SK-N-SH (cell line): Measurements from ENCODE around the gene U2SURP. TPM values are rescaled to one million over a fixed set of nuclear protein-coding genes. Genes with fewer than 3 reads are reported as not detected.

Experiments used
- CTCF ChIA-PET: fragments of 300-600, 350-600 bp; formaldehyde crosslinking; extraction: SDS; loops from one replicate; lab custom pipeline; 2021; lab: Yijun Ruan, JAX
- POLR2A ChIA-PET: fragments of 350-600 bp; sonication (Branson Sonifier 250); formaldehyde crosslinking; extraction: SDS; loops from one replicate; lab custom pipeline; 2020; ENCODE audit warnings: antibody characterized with exemption, inconsistent platforms; lab: Yijun Ruan, JAX
- DNase-seq: peaks from one replicate; pipeline ENCODE4 v3.0.0; 2012
- H2AFZ ChIP-seq: fragments of 200-600 bp; sonication (generic); 2 replicates; pipeline ENCODE4 v1.8.1; 2016; ENCODE audit warnings: antibody characterized with exemption, mild to moderate bottlenecking, low read depth
- H3F3A ChIP-seq: fragments of 200-600 bp; sonication (generic); replicated peaks from 2 replicates; pipeline ENCODE3; 2016; ENCODE audit warnings: antibody characterized with exemption, mild to moderate bottlenecking; ENCODE audit not compliant: insufficient read depth
- H3K27ac ChIP-seq, 2 experiments: fragments of 200-500 bp in 1 of 2; fragments of 200-600 bp in 1 of 2; sonication (Bioruptor generic) in 1 of 2; sonication (generic), shearing (Covaris generic) in 1 of 2; 2 replicates each; pipeline versions ENCODE4 v1.5.1 to v1.6.1; 2014 to 2016; ENCODE audit warnings: low read depth in 2 of 2, inconsistent platforms in 1 of 2, low read length in 1 of 2, mild to moderate bottlenecking in 1 of 2, mixed read lengths in 1 of 2
- H3K27me3 ChIP-seq: fragments of 200-600 bp; sonication (generic), shearing (Covaris generic); 2 replicates; pipeline ENCODE4 v1.6.1; 2016; ENCODE audit warnings: mixed run types; ENCODE audit not compliant: insufficient read depth
- H3K36me3 ChIP-seq, 2 experiments: fragments of 200-500 bp in 1 of 2; fragments of 200-600 bp in 1 of 2; sonication (Bioruptor generic) in 1 of 2; sonication (generic) in 1 of 2; replicated peaks in 1 of 2; 2 replicates each; pipeline versions ENCODE3 to v1.5.1; 2014 to 2016; ENCODE audit warnings: low read length in 1 of 2, mild to moderate bottlenecking in 1 of 2; ENCODE audit not compliant: insufficient read depth in 2 of 2, control insufficient read depth in 1 of 2
- H3K4me1 ChIP-seq, 2 experiments: fragments of 200-500 bp in 1 of 2; fragments of 200-600 bp in 1 of 2; sonication (Bioruptor generic) in 1 of 2; sonication (generic), shearing (Covaris generic) in 1 of 2; 2 replicates each; pipeline versions ENCODE4 v1.5.1 to v1.6.1; 2014 to 2016; ENCODE audit warnings: low read depth in 1 of 2, low read length in 1 of 2, mixed run types in 1 of 2; ENCODE audit not compliant: insufficient read depth in 2 of 2, control insufficient read depth in 1 of 2
- H3K4me2 ChIP-seq: fragments of 200-600 bp; sonication (generic), shearing (Covaris generic); 2 replicates; pipeline ENCODE4 v1.6.1; 2017; ENCODE audit warnings: mixed run types
- H3K4me3 ChIP-seq, 2 experiments: fragments of 200-500 bp in 1 of 2; fragments of 200-600 bp in 1 of 2; sonication (Bioruptor generic) in 1 of 2; sonication (generic), shearing (Covaris generic) in 1 of 2; 2 replicates each; pipeline versions ENCODE4 v1.5.1 to v1.8.1; 2014 to 2016; ENCODE audit warnings: low read depth in 2 of 2, inconsistent platforms in 1 of 2, low read length in 1 of 2, mild to moderate bottlenecking in 1 of 2, mixed read lengths in 1 of 2, moderate library complexity in 1 of 2
- H3K79me2 ChIP-seq: fragments of 200-600 bp; sonication (generic); 2 replicates; pipeline ENCODE4 v1.8.1; 2017; ENCODE audit warnings: mild to moderate bottlenecking; ENCODE audit not compliant: insufficient read depth
- H3K9ac ChIP-seq: fragments of 200-600 bp; sonication (generic); 2 replicates; pipeline ENCODE4 v1.6.1; 2017; ENCODE audit warnings: mixed run types
- H3K9me2 ChIP-seq: fragments of 200-600 bp; sonication (generic); 2 replicates; pipeline ENCODE4 v1.6.1; 2017; ENCODE audit warnings: mixed run types
- H3K9me3 ChIP-seq: fragments of 200-600 bp; sonication (generic); 2 replicates; pipeline ENCODE4 v1.6.1; 2017; ENCODE audit warnings: mixed run types, mild to moderate bottlenecking, moderate library complexity
- H4K20me1 ChIP-seq: fragments of 200-600 bp; sonication (generic); 2 replicates; pipeline ENCODE4 v1.6.1; 2017; ENCODE audit warnings: mild to moderate bottlenecking, mixed run types; ENCODE audit not compliant: insufficient read depth
- CHD2 ChIP-seq: fragments of 150-350 bp; IDR thresholded peaks from 2 replicates; pipeline ENCODE4 v1.6.1; 2018; ENCODE audit warnings: low read length; ENCODE audit not compliant: partially characterized antibody
- EP300 ChIP-seq, 2 experiments: IDR thresholded peaks; 2 replicates each; pipeline versions ENCODE4 v1.4.0 to v1.6.1; 2012; ENCODE audit warnings: borderline replicate concordance in 1 of 2, low read depth in 1 of 2, low read length in 1 of 2
- EZH2phosphoT487 ChIP-seq: fragments of 200-600 bp; sonication (generic); IDR thresholded peaks from 2 replicates; pipeline ENCODE4 v1.6.1; 2017; ENCODE audit warnings: low read depth, mixed run types, mild to moderate bottlenecking, antibody characterized with exemption, moderate library complexity, borderline replicate concordance
- JUND ChIP-seq: IDR thresholded peaks from 2 replicates; pipeline ENCODE4 v1.4.0; 2012
- MXI1 ChIP-seq: IDR thresholded peaks from 2 replicates; pipeline ENCODE4 v1.6.1; 2012; ENCODE audit warnings: mild to moderate bottlenecking, low read depth, low read length, improper control_type of control experiment
- NFIC ChIP-seq: IDR thresholded peaks from 2 replicates; pipeline ENCODE4 v1.4.0; 2012; ENCODE audit warnings: borderline replicate concordance
- RAD21 ChIP-seq: IDR thresholded peaks from 2 replicates; pipeline ENCODE4 v1.6.1; 2012; ENCODE audit warnings: mild to moderate bottlenecking, low read length
- RCOR1 ChIP-seq: fragments of 150-350 bp; IDR thresholded peaks from 2 replicates; pipeline ENCODE4 v1.6.1; 2017; ENCODE audit warnings: antibody characterized with exemption, low read length
- RXRA ChIP-seq: IDR thresholded peaks from 2 replicates; pipeline ENCODE4 v1.4.0; 2012; ENCODE audit warnings: low read depth, mild to moderate bottlenecking, borderline replicate concordance
- SMC3 ChIP-seq: IDR thresholded peaks from 2 replicates; pipeline ENCODE4 v1.6.1; 2012; ENCODE audit warnings: low read depth, low read length, improper control_type of control experiment
- USF2 ChIP-seq: fragments of 150-350 bp; IDR thresholded peaks from 2 replicates; pipeline ENCODE4 v1.6.1; 2017; ENCODE audit warnings: antibody characterized with exemption, low read length, low read depth, borderline replicate concordance
- WGBS: methylation state at CpG from one replicate; pipeline ENCODE4 v1.1.6; 2017; ENCODE audit warnings: low lambda C conversion rate; 5-methylcytosine and 5-hydroxymethylcytosine counted together
- polyA plus RNA-seq, 3 experiments: library from polyadenylated mRNA; depleted of rRNA; stranded (reverse); fragments of >200 nt; gene quantifications; 2 replicates each; pipeline ENCODE4 v1.2.3, GENCODE V29; 2012
- TF ChIP-seq, protein P1 (sequence below): fragments of 150-350 bp; IDR thresholded peaks from 2 replicates; pipeline ENCODE4 v1.6.1; 2016; ENCODE audit warnings: mild to moderate bottlenecking, low read depth, low read length
- TF ChIP-seq, protein P2 (sequence below): IDR thresholded peaks from 2 replicates; pipeline ENCODE4 v1.4.0; 2012; ENCODE audit warnings: low read depth
- TF ChIP-seq, protein P3 (sequence below): IDR thresholded peaks from 2 replicates; pipeline ENCODE4 v1.4.0; 2012; ENCODE audit warnings: low read depth, borderline replicate concordance

U2SURP gene
- polyA plus RNA-seq, 1 of the 3 experiments (the other 2 are of a cell fraction): 10.9 TPM

GRCh38 chr3:143010024-143010423 is 8.7 kb downstream of the U2SURP start:
- H3K27ac ChIP-seq: no peak overlapping the region
- H3K4me3 ChIP-seq: no peak overlapping the region
- no peak for TF ChIP-seq JUND
- TF ChIP-seq CHD2: no peak
- peaks cover 97% of the 10 kb centered on the region for H3K79me2 ChIP-seq
- H3K4me2 ChIP-seq: no peak overlapping the region
- peaks cover 60% of the 10 kb centered on the region for H4K20me1 ChIP-seq
- no peaks in the 10 kb centered on the region for H3K9me3 ChIP-seq
- POLR2A ChIA-PET: no interaction called here
- 61% methylated on average over 3 of the region's 3 CpGs for WGBS
- CTCF ChIA-PET: no interaction called here
- peaks cover 8% of the 10 kb centered on the region for H3F3A ChIP-seq
- no peaks in the 10 kb centered on the region for H3K27me3 ChIP-seq
- no peak for DNase-seq
- H3K4me1 ChIP-seq: peaks cover 4 to 5% of the 10 kb centered on the region in 2 experiments; a peak in 3 of 4 replicates
- H3K36me3 ChIP-seq: peaks cover 26 to 35% of the 10 kb centered on the region in 2 experiments
- no peak overlapping the region for H2AFZ ChIP-seq
- no peaks in the 10 kb centered on the region for H3K9me2 ChIP-seq
- H3K9ac ChIP-seq: no peak overlapping the region

GRCh38 chr3:143011705-143012104 is 10.3 kb downstream of the U2SURP start:
- CTCF ChIA-PET: interaction anchor here (0.9 to 1.3 kb wide), 2 partner anchors 10 to 183 kb away, joined by 3 to 5 read pairs; partner anchors contain the start of gene U2SURP
- POLR2A ChIA-PET: no interaction called here
- peaks cover 34 to 48% of the 10 kb centered on the region in 2 experiments for H3K36me3 ChIP-seq

More at GRCh38 chr3:143011705-143012104, 10.3 kb downstream of the U2SURP start:
- Histone ChIP-seq H3K9me3 (no peaks in the 10 kb centered on the region), H3K27ac (no peak overlapping the region), H3K79me2 (peaks cover 89% of the 10 kb centered on the region), H4K20me1 (peaks cover 43% of the 10 kb centered on the region), H3K4me3 (no peak overlapping the region), H3K9ac (no peak overlapping the region), H3K9me2 (no peaks in the 10 kb centered on the region), H3K4me1 (peaks cover 4 to 5% of the 10 kb centered on the region in 2 experiments; a peak in 3 of 4 replicates), H3K27me3 (no peaks in the 10 kb centered on the region), H2AFZ (no peak overlapping the region), H3F3A (peaks cover 18% of the 10 kb centered on the region), H3K4me2 (no peak overlapping the region)
- DNase-seq: no peak
- TF ChIP-seq CHD2 (no peak), RCOR1 (no peak), EP300 (IDR thresholded peaks at IDR 0.05; ENCODE audit: borderline replicate concordance in 1 of 2, low read depth in 1 of 2, low read length in 1 of 2) (no peak), RAD21 (no peak), RXRA (no peak), NFIC (no peak), EZH2phosphoT487 (no peak), SMC3 (no peak), MXI1 (no peak), USF2 (no peak)
- TF ChIP-seq, protein P1, sequence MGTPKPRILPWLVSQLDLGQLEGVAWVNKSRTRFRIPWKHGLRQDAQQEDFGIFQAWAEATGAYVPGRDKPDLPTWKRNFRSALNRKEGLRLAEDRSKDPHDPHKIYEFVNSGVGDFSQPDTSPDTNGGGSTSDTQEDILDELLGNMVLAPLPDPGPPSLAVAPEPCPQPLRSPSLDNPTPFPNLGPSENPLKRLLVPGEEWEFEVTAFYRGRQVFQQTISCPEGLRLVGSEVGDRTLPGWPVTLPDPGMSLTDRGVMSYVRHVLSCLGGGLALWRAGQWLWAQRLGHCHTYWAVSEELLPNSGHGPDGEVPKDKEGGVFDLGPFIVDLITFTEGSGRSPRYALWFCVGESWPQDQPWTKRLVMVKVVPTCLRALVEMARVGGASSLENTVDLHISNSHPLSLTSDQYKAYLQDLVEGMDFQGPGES: no peak
- TF ChIP-seq, protein P2, sequence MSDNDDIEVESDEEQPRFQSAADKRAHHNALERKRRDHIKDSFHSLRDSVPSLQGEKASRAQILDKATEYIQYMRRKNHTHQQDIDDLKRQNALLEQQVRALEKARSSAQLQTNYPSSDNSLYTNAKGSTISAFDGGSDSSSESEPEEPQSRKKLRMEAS: no peak
- TF ChIP-seq, protein P3, sequence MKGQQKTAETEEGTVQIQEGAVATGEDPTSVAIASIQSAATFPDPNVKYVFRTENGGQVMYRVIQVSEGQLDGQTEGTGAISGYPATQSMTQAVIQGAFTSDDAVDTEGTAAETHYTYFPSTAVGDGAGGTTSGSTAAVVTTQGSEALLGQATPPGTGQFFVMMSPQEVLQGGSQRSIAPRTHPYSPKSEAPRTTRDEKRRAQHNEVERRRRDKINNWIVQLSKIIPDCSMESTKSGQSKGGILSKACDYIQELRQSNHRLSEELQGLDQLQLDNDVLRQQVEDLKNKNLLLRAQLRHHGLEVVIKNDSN: no peak
- 98% methylated on average over 3 of the region's 3 CpGs for WGBS
